Endothelial cell (in vitro differentiated cells): Measurements from ENCODE around the gene RAB11A. TPM values are rescaled to one million over a fixed set of nuclear protein-coding genes. Genes with fewer than 3 reads are reported as not detected.

Source experiments
- DNase-seq: peaks from one replicate; pipeline ENCODE4 v3.0.0; 2021; ENCODE audit warnings: low spot score
- H3K27ac Mint-ChIP-seq: one replicate; pipeline ENCODE4 v1.8.0; 2021; ENCODE audit warnings: mixed read lengths, inconsistent platforms; ENCODE audit not compliant: unreplicated experiment
- H3K27me3 Mint-ChIP-seq: one replicate; pipeline ENCODE4 v1.8.0; 2021; ENCODE audit warnings: mild to moderate bottlenecking, moderate library complexity, mixed read lengths, inconsistent platforms; ENCODE audit not compliant: unreplicated experiment
- H3K36me3 Mint-ChIP-seq: one replicate; pipeline ENCODE4 v1.8.0; 2021; ENCODE audit warnings: mild to moderate bottlenecking, low read depth, mixed read lengths, inconsistent platforms; ENCODE audit not compliant: unreplicated experiment
- H3K4me1 Mint-ChIP-seq: one replicate; pipeline ENCODE4 v1.8.0; 2021; ENCODE audit warnings: mild to moderate bottlenecking, mixed read lengths, inconsistent platforms; ENCODE audit not compliant: unreplicated experiment
- H3K4me3 Mint-ChIP-seq: one replicate; pipeline ENCODE4 v1.8.0; 2021; ENCODE audit warnings: mild to moderate bottlenecking, mixed read lengths, inconsistent platforms; ENCODE audit not compliant: unreplicated experiment
- H3K9me3 Mint-ChIP-seq: one replicate; pipeline ENCODE4 v1.8.0; 2021; ENCODE audit warnings: mixed read lengths, inconsistent platforms; ENCODE audit not compliant: unreplicated experiment
- CTCF ChIP-seq: fragments of 200-600 bp; sonication (generic); IDR thresholded peaks from one replicate; pipeline ENCODE4 v1.5.0; 2021; ENCODE audit warnings: antibody characterized with exemption; ENCODE audit not compliant: unreplicated experiment
- total RNA-seq: library from RNA; stranded (reverse); fragmentation: NEBNext Ultra II Directional; extraction: Animal tissue kit (Norgen Biotek cat#: 25700); gene quantifications from one replicate; pipeline ENCODE4 v1.2.1, GENCODE V29; 2021; ENCODE audit not compliant: unreplicated experiment

The RAB11A gene
- total RNA-seq, 1 donor from 2014 or later: 482 TPM

- no peak overlapping the region for H3K27ac Mint-ChIP-seq
- H3K36me3 Mint-ChIP-seq: no peaks in the 10 kb centered on the region
- no peak for TF ChIP-seq CTCF
- H3K9me3 Mint-ChIP-seq: no peaks in the 10 kb centered on the region
- H3K4me1 Mint-ChIP-seq: no peaks in the 10 kb centered on the region
- peaks cover 4% of the 10 kb centered on the region for H3K27me3 Mint-ChIP-seq
- H3K4me3 Mint-ChIP-seq: no peak overlapping the region
- DNase-seq: no peak
Measured at GRCh38 chr15:65925338-65925737, 56.0 kb downstream of the RAB11A start.

GRCh38 chr15:65926459-65926858 is 57.2 kb downstream of the RAB11A start:
- H3K4me3 Mint-ChIP-seq: no peak overlapping the region
- peaks cover 9% of the 10 kb centered on the region for H3K4me1 Mint-ChIP-seq
- H3K27ac Mint-ChIP-seq: no peak overlapping the region
- DNase-seq: no peak
- H3K27me3 Mint-ChIP-seq: peaks cover 4% of the 10 kb centered on the region
- no peaks in the 10 kb centered on the region for H3K36me3 Mint-ChIP-seq
- no peaks in the 10 kb centered on the region for H3K9me3 Mint-ChIP-seq
- no peak for TF ChIP-seq CTCF

- TF ChIP-seq CTCF: no peak
- Mint-ChIP-seq H3K4me1 (peaks cover 13% of the 10 kb centered on the region), H3K9me3 (no peaks in the 10 kb centered on the region), H3K27me3 (peaks cover 4% of the 10 kb centered on the region), H3K27ac (no peak overlapping the region), H3K36me3 (no peaks in the 10 kb centered on the region), H3K4me3 (no peak overlapping the region)
- DNase-seq: no peak
Measured at GRCh38 chr15:65926899-65927298, 57.6 kb downstream of the RAB11A start.

GRCh38 chr15:65927545-65927944 is 58.3 kb downstream of the RAB11A start:
- no peak overlapping the region for H3K27ac Mint-ChIP-seq
- H3K36me3 Mint-ChIP-seq: no peaks in the 10 kb centered on the region
- peak; percentile 25 for TF ChIP-seq CTCF
- no peaks in the 10 kb centered on the region for H3K9me3 Mint-ChIP-seq
- peaks cover 13% of the 10 kb centered on the region for H3K4me1 Mint-ChIP-seq
- DNase-seq: no peak
- H3K27me3 Mint-ChIP-seq: peaks cover 4% of the 10 kb centered on the region
- H3K4me3 Mint-ChIP-seq: no peak overlapping the region

- peaks cover 4% of the 10 kb centered on the region for H3K27me3 Mint-ChIP-seq
- H3K4me3 Mint-ChIP-seq: no peak overlapping the region
- no peak overlapping the region for H3K27ac Mint-ChIP-seq
- peaks cover 13% of the 10 kb centered on the region for H3K4me1 Mint-ChIP-seq
- no peaks in the 10 kb centered on the region for H3K36me3 Mint-ChIP-seq
- H3K9me3 Mint-ChIP-seq: no peaks in the 10 kb centered on the region
- no peak for DNase-seq
- TF ChIP-seq CTCF: no peak
Measured at GRCh38 chr15:65929573-65929972, 60.3 kb downstream of the RAB11A start.
